SU-DHL-6 (cell line): ENCODE data around the gene GREB1L.

Experiments used
- H2AFZ ChIP-seq: fragments of 200-600 bp; sonication (generic); 2 replicates; pipeline ENCODE4 v1.6.1; 2014; ENCODE audit warnings: low read depth, mild to moderate bottlenecking, moderate library complexity, mixed read lengths, antibody characterized with exemption, low read length; ENCODE audit not compliant: severe bottlenecking
- H3F3A ChIP-seq: fragments of 200-600 bp; shearing (Covaris generic); 2 replicates; pipeline ENCODE4 v1.6.0; 2016; ENCODE audit warnings: antibody characterized with exemption, mild to moderate bottlenecking; ENCODE audit not compliant: insufficient read depth
- H3K27ac ChIP-seq: fragments of 200-600 bp; sonication (generic); 2 replicates; pipeline ENCODE4 v1.5.1; 2016; ENCODE audit warnings: low read depth, mild to moderate bottlenecking, low read length, moderate library complexity, mixed read lengths
- H3K27me3 ChIP-seq: fragments of 200-600 bp; sonication (generic), shearing (Covaris generic); 2 replicates; pipeline ENCODE4 v1.6.0; 2014; ENCODE audit warnings: mild to moderate bottlenecking, low read length
- H3K36me3 ChIP-seq: fragments of 200-600 bp; sonication (generic); 2 replicates; pipeline ENCODE4 v1.6.1; 2014; ENCODE audit warnings: mild to moderate bottlenecking, low read length, mixed read lengths
- H3K4me2 ChIP-seq: fragments of 300-600, 200-600 bp; shearing (Covaris generic), sonication (generic); 2 replicates; pipeline ENCODE4 v1.6.0; 2014; ENCODE audit warnings: low read length, low read depth, mild to moderate bottlenecking; ENCODE audit not compliant: poor library complexity, severe bottlenecking
- H3K4me3 ChIP-seq: fragments of 200-600 bp; sonication (generic); 2 replicates; pipeline ENCODE4 v1.5.1; 2014; ENCODE audit warnings: antibody characterized with exemption, low read length, mild to moderate bottlenecking, mixed read lengths; ENCODE audit not compliant: insufficient read depth, poor library complexity, severe bottlenecking
- H3K79me2 ChIP-seq: fragments of 200-600 bp; sonication (generic); 2 replicates; pipeline ENCODE4 v1.6.1; 2014; ENCODE audit warnings: mild to moderate bottlenecking, low read length, moderate library complexity; ENCODE audit not compliant: insufficient read depth
- H3K9ac ChIP-seq: fragments of 200-600 bp; sonication (generic); 2 replicates; pipeline ENCODE4 v1.7.0; 2014; ENCODE audit warnings: mild to moderate bottlenecking, low read length
- H3K9me2 ChIP-seq: fragments of 200-600 bp; sonication (generic); replicated peaks from 2 replicates; pipeline ENCODE4 v1.6.1; 2014; ENCODE audit warnings: low read length; ENCODE audit not compliant: insufficient read depth
- H3K9me3 ChIP-seq: fragments of 200-600 bp; sonication (generic); 2 replicates; pipeline ENCODE4 v1.6.1; 2014; ENCODE audit warnings: low read length, mixed read lengths; ENCODE audit not compliant: insufficient read depth
- H4K20me1 ChIP-seq: fragments of 200-600 bp; sonication (generic); 2 replicates; pipeline ENCODE4 v1.6.1; 2014; ENCODE audit warnings: low read depth, mild to moderate bottlenecking, antibody characterized with exemption, low read length, moderate library complexity, mixed read lengths
- CTCF ChIP-seq: fragments of 200-600 bp; sonication (generic); IDR thresholded peaks from one replicate; pipeline ENCODE4 v1.5.1; 2017; ENCODE audit warnings: antibody characterized with exemption, mild to moderate bottlenecking, low read length, moderate library complexity; ENCODE audit not compliant: insufficient read depth, poor library complexity, severe bottlenecking
- EZH2phosphoT487 ChIP-seq: fragments of 200-600 bp; sonication (generic), shearing (Covaris generic); conservative IDR thresholded peaks from 2 replicates; pipeline ENCODE4 v1.6.1; 2018; ENCODE audit warnings: mild to moderate bottlenecking, antibody characterized with exemption, low read length, moderate library complexity, mixed read lengths

The GREB1L gene

DNA sequence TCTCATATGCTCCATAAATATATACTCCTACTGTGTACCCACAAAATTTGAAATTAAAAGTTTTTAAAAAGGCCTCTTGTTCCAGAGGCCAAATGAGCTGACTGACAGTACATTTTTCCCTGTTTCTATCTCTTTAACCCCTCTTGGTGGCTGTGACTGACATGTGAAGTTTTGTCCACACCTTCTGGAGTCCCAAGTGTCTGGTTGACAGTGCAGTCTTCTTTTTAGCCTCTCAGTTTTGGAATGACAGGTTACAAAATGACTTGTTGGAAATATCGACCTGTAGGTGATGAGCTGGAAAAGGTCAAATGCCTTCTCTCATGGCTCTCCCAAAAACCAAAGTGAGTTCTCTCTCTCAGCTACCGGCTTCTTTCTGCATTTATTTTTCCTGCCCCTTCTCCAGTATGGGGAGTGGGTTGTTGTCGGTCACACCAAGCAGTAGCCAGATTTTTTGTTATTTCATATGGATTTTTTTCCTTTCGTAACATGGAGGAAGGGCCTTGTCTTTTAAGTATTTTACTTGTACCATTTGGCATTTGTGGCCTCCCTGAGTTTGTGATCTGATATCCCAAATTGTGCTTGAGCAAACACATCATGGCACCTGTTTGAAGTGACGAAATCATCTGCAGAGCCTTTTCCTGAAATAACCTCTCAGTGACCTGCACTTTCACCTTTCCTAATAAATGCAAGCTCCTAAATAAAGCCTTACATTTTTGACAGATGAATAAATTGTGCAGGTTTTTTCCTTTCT is 214.6 kb downstream of the GREB1L start:
- H3K4me3 ChIP-seq = no peak overlapping the region
- no peaks in the 10 kb centered on the region for H3K9me3 ChIP-seq
- H2AFZ ChIP-seq = no peak overlapping the region
- H3K27ac ChIP-seq = no peak overlapping the region
- no peaks in the 10 kb centered on the region for H3K27me3 ChIP-seq
- no peaks in the 10 kb centered on the region for H3K9me2 ChIP-seq
- H3K4me2 ChIP-seq = no peak overlapping the region
- H3K36me3 ChIP-seq = no peaks in the 10 kb centered on the region
- no peak overlapping the region for H3K9ac ChIP-seq
- TF ChIP-seq CTCF (no peak), EZH2phosphoT487 (no peak)
- no peaks in the 10 kb centered on the region for H3K79me2 ChIP-seq
- no peaks in the 10 kb centered on the region for H3F3A ChIP-seq
- H4K20me1 ChIP-seq = no peaks in the 10 kb centered on the region

DNA sequence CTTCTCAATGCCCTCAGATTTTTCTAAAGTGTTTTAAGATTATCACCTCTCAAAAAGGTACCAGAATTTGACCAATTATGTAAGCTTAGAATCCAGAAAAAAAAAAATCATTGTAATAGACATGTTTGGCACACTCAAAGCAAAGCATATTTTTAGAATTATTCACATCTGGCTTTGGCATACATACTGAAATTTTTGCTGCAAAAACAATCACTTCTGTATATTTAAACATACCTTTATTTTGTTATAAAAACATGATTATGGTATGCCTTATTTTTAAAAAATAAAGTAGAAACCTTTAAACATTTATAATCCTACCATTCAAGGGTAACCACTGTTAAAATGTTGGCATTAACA is 215.1 kb downstream of the GREB1L start:
- H3K79me2 ChIP-seq = no peaks in the 10 kb centered on the region
- H3K4me2 ChIP-seq = no peak overlapping the region
- H3K4me3 ChIP-seq = no peak overlapping the region
- H3K36me3 ChIP-seq = no peaks in the 10 kb centered on the region
- H3K27me3 ChIP-seq = no peaks in the 10 kb centered on the region
- no peak overlapping the region for H3K9ac ChIP-seq
- no peaks in the 10 kb centered on the region for H3F3A ChIP-seq
- no peaks in the 10 kb centered on the region for H3K9me2 ChIP-seq
- H3K9me3 ChIP-seq = no peaks in the 10 kb centered on the region
- TF ChIP-seq EZH2phosphoT487 (no peak), CTCF (no peak)
- H2AFZ ChIP-seq = no peak overlapping the region
- no peaks in the 10 kb centered on the region for H4K20me1 ChIP-seq
- no peak overlapping the region for H3K27ac ChIP-seq

- Histone ChIP-seq H2AFZ (no peak overlapping the region), H3K9me2 (no peaks in the 10 kb centered on the region)
Observed at GRCh38 chr18:21458310-21458709, 216.3 kb downstream of the GREB1L start.

More at GRCh38 chr18:21458310-21458709, 216.3 kb downstream of the GREB1L start:
- no peaks in the 10 kb centered on the region for H3K27me3 ChIP-seq
- no peak overlapping the region for H3K4me2 ChIP-seq
- H3K79me2 ChIP-seq = no peaks in the 10 kb centered on the region
- H3K36me3 ChIP-seq = no peaks in the 10 kb centered on the region
- H3K4me3 ChIP-seq = no peak overlapping the region
- H3K9me3 ChIP-seq = no peaks in the 10 kb centered on the region
- TF ChIP-seq CTCF (no peak), EZH2phosphoT487 (no peak)
- H3K27ac ChIP-seq = no peak overlapping the region
- no peaks in the 10 kb centered on the region for H3F3A ChIP-seq
- no peak overlapping the region for H3K9ac ChIP-seq
- H4K20me1 ChIP-seq = no peaks in the 10 kb centered on the region
